BJ (cell line): ENCODE measurements around the gene P2RY6. TPM values are rescaled to one million over a fixed set of nuclear protein-coding genes. Genes with fewer than 3 reads are reported as not detected.

Experiments used
- CTCF ChIA-PET: fragments of 350-600 bp; formaldehyde crosslinking; extraction: SDS; loops from one replicate; lab custom pipeline; 2021; ENCODE audit warnings: antibody characterized with exemption, inconsistent platforms; lab: Yijun Ruan, JAX
- POLR2A ChIA-PET: fragments of 300-600 bp; sonication (Branson Sonifier 250); formaldehyde crosslinking; extraction: SDS; loops from one replicate; lab custom pipeline; 2021; ENCODE audit warnings: antibody characterized with exemption; lab: Charles Lee
- DNase-seq: peaks from one replicate; pipeline ENCODE4 v3.0.0-alpha.2; 2011; ENCODE audit warnings: low read depth
- H3K27me3 ChIP-seq: 2 replicates; pipeline ENCODE4 v1.6.0; 2011; ENCODE audit warnings: low read length; ENCODE audit not compliant: control insufficient read depth, insufficient read depth
- H3K36me3 ChIP-seq: 2 replicates; pipeline ENCODE4 v1.5.1; 2011; ENCODE audit warnings: low read length; ENCODE audit not compliant: control insufficient read depth, insufficient read depth
- H3K4me3 ChIP-seq: 2 replicates; pipeline ENCODE4 v1.5.1; 2011; ENCODE audit warnings: low read depth, mild to moderate bottlenecking, control low read depth, low read length
- polyA minus RNA-seq: library from RNA; depleted of rRNA, polyadenylated mRNA; stranded (reverse); fragments of >200 nt; gene quantifications from 2 replicates; pipeline ENCODE4 v1.2.3, GENCODE V29; 2011; rRNA and poly(A)+ RNA removed
- polyA plus RNA-seq: library from polyadenylated mRNA; depleted of rRNA; stranded (reverse); fragments of >200 nt; gene quantifications from 2 replicates; pipeline ENCODE4 v1.2.3, GENCODE V29; 2011; rRNA removed
- TF ChIP-seq, protein P1 (sequence below): IDR thresholded peaks from 2 replicates; pipeline ENCODE4 v1.5.1; 2011; ENCODE audit warnings: low read depth, mild to moderate bottlenecking, control low read depth, inconsistent platforms, low read length, moderate library complexity; ENCODE audit not compliant: insufficient read depth

P2RY6 gene, protein sequence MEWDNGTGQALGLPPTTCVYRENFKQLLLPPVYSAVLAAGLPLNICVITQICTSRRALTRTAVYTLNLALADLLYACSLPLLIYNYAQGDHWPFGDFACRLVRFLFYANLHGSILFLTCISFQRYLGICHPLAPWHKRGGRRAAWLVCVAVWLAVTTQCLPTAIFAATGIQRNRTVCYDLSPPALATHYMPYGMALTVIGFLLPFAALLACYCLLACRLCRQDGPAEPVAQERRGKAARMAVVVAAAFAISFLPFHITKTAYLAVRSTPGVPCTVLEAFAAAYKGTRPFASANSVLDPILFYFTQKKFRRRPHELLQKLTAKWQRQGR
- polyA plus RNA-seq: 0.56 and 1.5 TPM in 2 replicates
- polyA minus RNA-seq: 0.46 and 0.90 TPM in 2 replicates

DNA sequence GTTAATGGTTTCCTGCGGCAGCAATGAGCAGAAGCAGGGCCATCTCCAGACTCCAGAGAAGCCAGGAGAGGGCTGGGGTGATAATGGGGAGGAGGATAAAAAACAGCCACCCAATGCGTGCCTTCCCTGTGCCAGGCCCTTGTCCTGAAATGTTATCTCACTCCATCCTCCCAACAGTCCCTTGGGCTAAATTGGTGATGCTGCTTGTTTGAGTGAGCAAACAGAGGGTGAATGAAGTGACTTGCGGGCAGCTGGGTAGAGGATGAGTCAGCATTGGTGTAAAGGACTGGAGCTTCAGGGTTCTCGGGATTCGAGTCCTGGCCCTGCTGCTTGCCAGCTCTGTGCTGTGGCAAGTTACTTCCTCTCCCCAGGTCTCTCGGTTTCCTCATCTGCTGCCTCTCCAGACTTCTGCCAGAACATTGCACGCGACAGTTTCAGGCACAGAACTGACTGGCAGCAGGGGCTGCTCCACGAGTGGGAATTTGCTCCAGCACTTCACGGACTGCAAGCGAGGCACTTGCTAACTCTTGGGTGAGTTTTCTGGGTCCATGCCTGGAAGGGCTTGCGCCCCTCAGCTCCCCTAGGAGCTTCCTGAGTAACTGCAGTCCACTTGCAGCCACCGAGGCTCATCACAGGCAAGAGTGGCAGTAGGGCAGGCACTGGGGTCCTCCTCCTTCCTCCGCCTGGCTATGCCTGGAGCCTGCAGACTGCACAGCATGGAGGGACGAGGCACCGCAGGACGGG, at the start of gene P2RY6:
TSS of gene P2RY6 (plus strand) at position 403 of the 744 bp plus-strand sequence. CDS start 24,181 bp downstream, outside the sequence.
- ChIA-PET POLR2A (interaction anchor here (0.6 kb wide), 1 partner anchor 10 kb away, joined by 10 read pairs; no protein-coding TSS in a partner anchor), CTCF (interaction anchor here (1.2 to 12.5 kb wide), 3 partner anchors 10 to 16 kb away, joined by 3 to 60 read pairs (median 8); no protein-coding TSS in a partner anchor)
- TF ChIP-seq, protein P1, sequence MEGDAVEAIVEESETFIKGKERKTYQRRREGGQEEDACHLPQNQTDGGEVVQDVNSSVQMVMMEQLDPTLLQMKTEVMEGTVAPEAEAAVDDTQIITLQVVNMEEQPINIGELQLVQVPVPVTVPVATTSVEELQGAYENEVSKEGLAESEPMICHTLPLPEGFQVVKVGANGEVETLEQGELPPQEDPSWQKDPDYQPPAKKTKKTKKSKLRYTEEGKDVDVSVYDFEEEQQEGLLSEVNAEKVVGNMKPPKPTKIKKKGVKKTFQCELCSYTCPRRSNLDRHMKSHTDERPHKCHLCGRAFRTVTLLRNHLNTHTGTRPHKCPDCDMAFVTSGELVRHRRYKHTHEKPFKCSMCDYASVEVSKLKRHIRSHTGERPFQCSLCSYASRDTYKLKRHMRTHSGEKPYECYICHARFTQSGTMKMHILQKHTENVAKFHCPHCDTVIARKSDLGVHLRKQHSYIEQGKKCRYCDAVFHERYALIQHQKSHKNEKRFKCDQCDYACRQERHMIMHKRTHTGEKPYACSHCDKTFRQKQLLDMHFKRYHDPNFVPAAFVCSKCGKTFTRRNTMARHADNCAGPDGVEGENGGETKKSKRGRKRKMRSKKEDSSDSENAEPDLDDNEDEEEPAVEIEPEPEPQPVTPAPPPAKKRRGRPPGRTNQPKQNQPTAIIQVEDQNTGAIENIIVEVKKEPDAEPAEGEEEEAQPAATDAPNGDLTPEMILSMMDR: no peak
- DNase-seq: no peak
- peaks cover 8% of the 10 kb centered on the region; the same call in 1 of the 2 replicates for H3K27me3 ChIP-seq
- no peaks in the 10 kb centered on the region for H3K36me3 ChIP-seq
- H3K4me3 ChIP-seq: no peak within 1 kb of the TSS

DNA sequence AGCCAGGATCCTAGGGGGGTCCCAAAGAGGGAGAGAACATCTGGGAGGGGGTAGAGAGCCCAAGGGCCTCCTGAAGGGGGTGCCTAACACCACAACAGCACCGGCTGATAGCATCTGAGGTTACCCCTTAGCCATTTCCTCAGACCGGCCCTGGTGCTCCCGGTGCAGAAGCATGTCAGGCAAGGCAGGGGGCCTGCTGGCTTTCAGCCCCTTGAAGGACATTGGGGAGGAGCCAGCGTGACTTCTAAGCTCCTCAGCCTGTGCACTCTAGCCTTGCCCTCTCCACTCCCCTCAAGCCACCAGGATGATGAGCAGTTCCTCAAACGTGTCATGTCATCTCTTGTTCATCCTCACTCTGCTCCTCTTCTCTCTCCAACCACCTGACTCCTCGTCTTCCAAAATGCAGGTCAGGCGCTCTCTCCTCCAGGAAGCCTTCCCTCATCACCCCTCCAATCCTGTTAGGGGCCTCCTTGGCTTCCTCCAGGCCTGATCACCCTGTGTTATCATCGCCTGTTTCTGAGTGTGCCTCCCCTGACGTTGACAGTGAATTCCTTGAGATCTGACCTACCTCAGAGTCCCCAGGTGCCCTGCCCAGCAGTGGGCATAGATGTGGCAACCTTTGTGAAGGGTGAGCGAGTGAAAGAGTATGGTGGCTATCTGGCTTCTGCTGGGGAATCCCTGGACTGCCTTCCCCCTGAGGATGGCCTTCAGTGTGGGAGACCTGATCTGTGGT, 48.0 kb upstream of the P2RY6 start:
- ChIA-PET CTCF (interaction anchor here (0.9 to 1.5 kb wide), 3 partner anchors 12 to 75 kb away, joined by 3 read pairs; no protein-coding TSS in a partner anchor), POLR2A (interaction anchor here (0.7 kb wide), 1 partner anchor 16 kb away, joined by 4 read pairs; no protein-coding TSS in a partner anchor)
- TF ChIP-seq, protein P1: no peak
- no peak for DNase-seq
- H3K27me3 ChIP-seq: peaks cover 22% of the 10 kb centered on the region
- no peaks in the 10 kb centered on the region for H3K36me3 ChIP-seq
- H3K4me3 ChIP-seq: no peak overlapping the region

GRCh38 chr11:73225001-73225686, 47.0 kb upstream of the P2RY6 start:
- TF ChIP-seq, protein P1: no peak
- CTCF ChIA-PET: interaction anchor here (0.8 to 1.2 kb wide), 4 partner anchors 12 to 74 kb away, joined by 3 to 5 read pairs (median 3); no protein-coding TSS in a partner anchor
- H3K36me3 ChIP-seq: no peaks in the 10 kb centered on the region
- DNase-seq: no peak
- POLR2A ChIA-PET: interaction anchor here (0.7 kb wide), 1 partner anchor 17 kb away, joined by 4 read pairs; no protein-coding TSS in a partner anchor
- peaks cover 15% of the 10 kb centered on the region for H3K27me3 ChIP-seq
- no peak overlapping the region for H3K4me3 ChIP-seq

DNA sequence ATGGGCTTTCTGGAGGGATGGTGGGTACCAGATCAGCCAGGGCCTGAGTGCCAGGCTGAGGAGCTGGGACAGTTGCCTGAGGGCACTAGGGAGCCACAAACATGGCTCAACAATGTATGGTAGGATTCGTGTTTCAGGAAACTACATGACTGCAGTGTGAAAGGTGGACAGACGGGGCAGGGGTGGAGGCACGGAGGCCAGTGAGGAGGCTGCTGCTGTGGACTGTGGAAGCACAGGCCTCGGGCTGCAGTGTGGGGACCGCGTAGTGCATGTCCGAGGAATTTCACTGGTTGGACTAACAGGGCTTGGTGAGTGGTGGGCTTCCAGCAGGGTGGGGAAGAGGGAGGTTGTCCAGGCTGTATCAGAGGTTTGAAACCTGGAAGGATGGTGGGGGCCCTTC, 46.3 kb upstream of the P2RY6 start:
- ChIA-PET POLR2A (no interaction called here), CTCF (interaction anchor here (0.8 to 1.1 kb wide), 2 partner anchors 13 to 26 kb away, joined by 3 read pairs; no protein-coding TSS in a partner anchor)
- DNase-seq: no peak
- TF ChIP-seq, protein P1: no peak
- H3K36me3 ChIP-seq: no peaks in the 10 kb centered on the region
- no peak overlapping the region for H3K4me3 ChIP-seq
- peaks cover 10% of the 10 kb centered on the region for H3K27me3 ChIP-seq
